HUES48 (cell line): ENCODE results near the gene RBX1.

Source experiments
- H3K27ac ChIP-seq: one replicate; pipeline ENCODE4 v1.7.0; 2013; ENCODE audit warnings: low read depth, low read length, inconsistent platforms
- H3K27me3 ChIP-seq: 2 replicates; pipeline ENCODE4 v1.6.1; 2013; ENCODE audit warnings: mild to moderate bottlenecking, low read length; ENCODE audit not compliant: control insufficient read depth, insufficient read depth
- H3K36me3 ChIP-seq: 2 replicates; pipeline ENCODE4 v1.6.1; 2013; ENCODE audit warnings: low read length; ENCODE audit not compliant: control insufficient read depth, insufficient read depth
- H3K4me1 ChIP-seq: 2 replicates; pipeline ENCODE4 v1.6.1; 2013; ENCODE audit warnings: mild to moderate bottlenecking, low read length; ENCODE audit not compliant: control insufficient read depth, insufficient read depth
- H3K4me3 ChIP-seq: 2 replicates; pipeline ENCODE4 v1.5.1; 2013; ENCODE audit warnings: mild to moderate bottlenecking, low read depth, low read length
- H3K9ac ChIP-seq: 2 replicates; pipeline ENCODE4 v1.6.1; 2013; ENCODE audit warnings: mild to moderate bottlenecking, low read depth, low read length, moderate library complexity
- H3K9me3 ChIP-seq: 2 replicates; pipeline ENCODE4 v1.6.1; 2013; ENCODE audit warnings: low read length; ENCODE audit not compliant: control insufficient read depth, insufficient read depth

Gene RBX1

DNA sequence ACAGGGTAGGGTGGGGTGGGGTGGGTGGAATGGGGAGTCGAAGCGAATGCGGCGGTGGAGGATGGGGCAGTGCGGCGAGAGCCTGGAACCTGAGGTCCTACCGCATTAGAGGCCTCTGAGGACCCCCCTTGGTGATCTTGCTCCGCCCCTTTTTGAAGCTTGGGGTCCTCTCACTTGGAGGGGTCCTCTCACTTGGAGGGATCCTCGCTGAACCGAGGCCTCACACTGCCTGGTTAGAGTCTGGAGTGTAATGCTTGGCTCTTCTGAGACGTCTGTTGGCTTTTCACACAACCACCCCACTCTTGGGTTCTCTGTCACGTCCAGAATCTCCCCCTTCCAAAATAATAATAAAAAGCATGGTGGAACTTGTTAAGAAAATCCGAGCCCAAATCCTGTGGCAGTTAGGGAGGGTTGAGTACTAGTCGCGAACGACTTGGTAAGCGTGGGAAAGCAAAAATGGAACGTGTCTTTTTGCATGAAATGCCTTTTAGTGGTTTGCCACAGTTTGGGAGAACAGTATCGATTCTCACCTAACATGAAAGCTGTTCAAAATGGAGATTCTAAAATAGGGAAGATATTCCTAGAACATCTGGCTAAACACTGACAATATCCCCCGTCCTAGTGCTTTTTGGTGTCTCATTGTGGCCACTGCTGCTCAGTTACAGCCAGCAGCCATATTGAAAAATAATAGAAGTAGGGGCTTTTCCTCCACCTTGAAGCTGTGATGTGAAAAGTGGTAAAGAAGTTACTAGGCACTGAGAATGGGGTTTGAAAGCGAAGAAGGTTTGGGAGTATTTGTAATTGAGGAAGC lies 822 bp downstream of the RBX1 start:
- H3K4me1 ChIP-seq = peaks cover 6% of the 10 kb centered on the region; the same call in 1 of the 2 replicates
- H3K9me3 ChIP-seq = no peaks in the 10 kb centered on the region
- no peaks in the 10 kb centered on the region for H3K27me3 ChIP-seq
- H3K4me3 ChIP-seq = peak overlapping the region; percentile 96
- peak overlapping the region; percentile 71 for H3K9ac ChIP-seq
- peaks cover 32% of the 10 kb centered on the region for H3K36me3 ChIP-seq
- peak overlapping the region; percentile 73 for H3K27ac ChIP-seq

DNA sequence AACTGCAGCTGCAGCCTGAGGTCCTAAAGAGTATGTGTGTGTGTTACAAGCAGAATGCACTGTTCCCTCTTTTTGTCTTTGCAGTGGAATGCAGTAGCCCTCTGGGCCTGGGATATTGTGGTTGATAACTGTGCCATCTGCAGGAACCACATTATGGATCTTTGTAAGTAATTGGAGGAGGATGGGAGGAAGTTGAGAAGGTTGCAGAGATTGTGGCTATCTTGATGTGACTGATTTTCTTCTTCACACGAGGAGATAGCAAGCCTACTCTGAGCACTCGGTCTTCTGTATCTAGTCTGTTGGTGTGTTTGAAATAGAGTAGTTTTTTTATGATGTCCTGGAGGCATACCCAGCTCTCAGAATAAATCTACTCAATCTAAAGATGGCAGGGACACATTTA lies 2.3 kb downstream of the RBX1 start:
- Histone ChIP-seq H3K36me3 (peaks cover 32% of the 10 kb centered on the region), H3K9me3 (no peaks in the 10 kb centered on the region), H3K27me3 (no peaks in the 10 kb centered on the region), H3K27ac (no peak overlapping the region), H3K4me3 (no peak overlapping the region), H3K9ac (no peak overlapping the region), H3K4me1 (peaks cover 6% of the 10 kb centered on the region; the same call in 1 of the 2 replicates)

DNA sequence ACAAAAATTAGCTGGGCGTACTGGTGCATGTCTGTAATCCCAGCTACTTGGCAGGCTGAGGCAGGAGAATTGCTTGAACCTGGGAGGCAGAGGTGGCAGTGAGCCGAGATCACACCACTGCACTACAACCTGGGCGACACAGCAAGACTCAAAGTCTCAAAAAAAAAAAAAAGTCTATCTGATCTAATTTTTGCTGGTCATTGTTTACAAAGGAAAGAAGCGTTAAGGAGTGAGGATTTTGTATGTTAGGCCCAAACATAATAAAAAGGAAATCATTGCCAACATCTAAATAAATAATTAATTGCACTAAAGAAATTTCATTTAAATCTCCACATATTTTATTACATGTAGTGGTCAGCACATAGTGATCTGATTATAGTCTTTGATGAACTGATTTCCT lies 2.9 kb downstream of the RBX1 start:
- Histone ChIP-seq H3K9ac (no peak overlapping the region), H3K27me3 (no peaks in the 10 kb centered on the region), H3K4me1 (peaks cover 6% of the 10 kb centered on the region; the same call in 1 of the 2 replicates), H3K4me3 (no peak overlapping the region), H3K36me3 (peaks cover 34% of the 10 kb centered on the region), H3K9me3 (no peaks in the 10 kb centered on the region), H3K27ac (no peak overlapping the region)

DNA sequence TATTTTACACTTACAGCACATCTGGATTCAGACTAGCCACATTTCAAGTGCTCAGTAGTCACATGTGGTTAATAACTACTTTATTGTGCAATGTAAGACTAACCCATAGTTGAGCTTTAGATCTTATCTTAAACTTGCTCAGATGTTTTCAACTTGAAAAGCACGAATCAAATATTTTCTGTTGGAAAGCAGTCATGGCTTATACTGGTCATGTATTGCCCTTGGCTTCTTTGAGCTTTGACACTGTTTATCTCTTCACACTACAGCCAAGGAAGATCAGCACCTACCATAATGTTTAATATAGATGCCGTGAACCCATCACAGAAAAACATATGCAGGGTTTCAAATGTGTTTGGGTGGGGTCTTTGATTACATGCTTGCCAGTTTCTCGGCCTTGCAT lies 4.4 kb downstream of the RBX1 start:
- Histone ChIP-seq H3K4me3 (no peak overlapping the region), H3K36me3 (peaks cover 37% of the 10 kb centered on the region), H3K4me1 (peaks cover 6% of the 10 kb centered on the region; the same call in 1 of the 2 replicates), H3K27me3 (no peaks in the 10 kb centered on the region), H3K27ac (no peak overlapping the region), H3K9ac (no peak overlapping the region), H3K9me3 (no peaks in the 10 kb centered on the region)

DNA sequence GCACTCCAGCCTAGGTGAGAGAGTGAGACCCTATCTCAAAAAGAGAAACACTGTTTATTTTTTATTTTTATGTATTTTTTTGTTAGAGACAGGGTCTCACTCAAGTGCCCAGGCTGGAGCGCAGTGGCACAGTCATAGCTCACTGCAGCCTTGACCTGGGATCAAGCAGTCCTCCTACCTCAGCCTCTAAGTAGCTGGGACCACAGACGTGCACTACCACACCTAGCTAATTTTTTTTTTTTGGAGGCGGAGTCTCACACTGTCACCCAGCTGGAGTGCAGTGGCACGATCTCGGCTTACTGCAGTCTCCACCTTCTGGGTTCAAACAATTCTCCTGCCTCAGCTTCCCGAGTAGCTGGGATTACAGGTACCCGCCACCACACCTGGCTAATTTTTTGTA lies 6.4 kb downstream of the RBX1 start:
- Histone ChIP-seq H3K9me3 (no peaks in the 10 kb centered on the region), H3K4me1 (peaks cover 2% of the 10 kb centered on the region; the same call in 1 of the 2 replicates), H3K27me3 (no peaks in the 10 kb centered on the region), H3K36me3 (peaks cover 43% of the 10 kb centered on the region), H3K9ac (no peak overlapping the region), H3K27ac (no peak overlapping the region), H3K4me3 (no peak overlapping the region)

DNA sequence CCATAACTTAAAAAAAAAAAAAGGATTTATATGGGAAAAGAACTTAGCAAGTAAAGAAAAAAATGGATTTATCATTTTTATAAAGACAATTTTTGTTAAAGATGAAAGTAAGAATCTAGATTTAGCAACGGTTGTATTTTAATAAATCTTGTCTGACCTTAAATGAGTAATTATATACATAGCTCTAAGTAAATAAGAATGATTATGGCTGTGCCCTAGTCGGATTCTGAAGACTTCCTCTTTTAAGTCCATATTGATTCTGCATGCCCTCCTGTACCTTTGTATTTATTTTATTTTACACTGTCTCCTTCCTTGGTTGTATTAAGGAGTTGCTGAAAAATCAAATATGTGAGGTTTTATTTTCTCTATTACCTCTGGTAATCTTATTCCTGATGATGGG lies 7.1 kb downstream of the RBX1 start:
- Histone ChIP-seq H3K4me3 (no peak overlapping the region), H3K9me3 (no peaks in the 10 kb centered on the region), H3K27me3 (no peaks in the 10 kb centered on the region), H3K4me1 (no peaks in the 10 kb centered on the region), H3K9ac (no peak overlapping the region), H3K36me3 (peaks cover 46% of the 10 kb centered on the region), H3K27ac (no peak overlapping the region)

DNA sequence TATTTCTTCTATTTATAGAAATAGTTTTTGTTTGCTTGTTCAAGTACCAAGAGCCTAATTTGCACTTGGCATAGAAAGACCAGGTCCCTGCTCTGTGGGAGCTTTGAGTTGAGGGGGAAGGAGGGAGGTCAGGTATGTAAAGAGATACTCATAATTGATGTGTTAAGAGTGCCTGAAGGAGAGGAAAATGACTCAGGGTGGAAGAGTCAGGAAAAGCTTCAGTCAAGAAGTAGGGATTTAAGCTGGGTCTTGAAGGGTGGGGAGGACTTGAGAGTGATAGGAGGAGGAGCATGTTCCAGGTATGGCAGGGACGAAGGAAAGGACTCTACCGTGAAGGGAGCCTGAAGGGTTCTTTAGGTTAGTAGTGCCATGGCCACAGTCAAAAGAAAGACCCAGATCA lies 9.0 kb downstream of the RBX1 start:
- Histone ChIP-seq H3K9me3 (no peaks in the 10 kb centered on the region), H3K4me3 (no peak overlapping the region), H3K27me3 (no peaks in the 10 kb centered on the region), H3K36me3 (peaks cover 43% of the 10 kb centered on the region), H3K27ac (no peak overlapping the region), H3K4me1 (no peaks in the 10 kb centered on the region), H3K9ac (no peak overlapping the region)

DNA sequence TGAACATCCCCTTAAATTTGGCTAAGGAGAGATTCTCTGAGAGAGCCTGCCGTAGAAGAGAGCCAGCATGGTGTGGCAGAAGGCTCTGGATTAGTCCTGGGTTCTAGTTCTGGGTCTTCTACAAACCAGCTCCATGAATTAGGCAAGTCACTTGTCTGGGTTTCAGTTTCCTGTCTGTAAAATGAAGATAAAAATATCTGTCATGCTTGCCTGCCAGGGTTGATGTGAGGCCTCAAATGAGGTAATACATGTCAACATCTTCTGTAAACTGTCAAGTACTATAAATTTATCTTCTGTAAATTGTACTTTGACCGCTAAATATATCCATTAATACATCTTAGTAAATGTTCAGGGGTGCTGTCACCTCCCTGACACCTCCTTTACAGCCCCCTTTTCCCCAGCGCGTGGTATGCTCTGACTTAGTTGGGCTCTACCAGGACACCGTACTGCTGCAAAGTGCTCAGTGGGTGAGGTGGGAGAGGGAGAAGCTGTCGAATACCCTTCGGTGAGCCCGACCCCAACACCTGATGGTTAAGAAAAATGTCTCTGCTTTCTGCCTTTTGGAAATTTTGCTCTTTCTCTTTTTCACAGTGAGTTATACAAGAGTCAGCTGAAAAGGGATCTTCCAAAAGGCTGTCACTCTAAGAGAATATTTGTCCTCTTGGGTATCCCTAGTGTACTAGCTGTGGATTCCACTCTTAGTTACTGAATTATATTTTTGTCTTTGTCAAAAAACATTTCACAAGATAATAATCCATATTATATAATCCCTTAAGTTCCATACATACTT lies 15.0 kb downstream of the RBX1 start:
- H3K4me3 ChIP-seq = no peak overlapping the region

DNA sequence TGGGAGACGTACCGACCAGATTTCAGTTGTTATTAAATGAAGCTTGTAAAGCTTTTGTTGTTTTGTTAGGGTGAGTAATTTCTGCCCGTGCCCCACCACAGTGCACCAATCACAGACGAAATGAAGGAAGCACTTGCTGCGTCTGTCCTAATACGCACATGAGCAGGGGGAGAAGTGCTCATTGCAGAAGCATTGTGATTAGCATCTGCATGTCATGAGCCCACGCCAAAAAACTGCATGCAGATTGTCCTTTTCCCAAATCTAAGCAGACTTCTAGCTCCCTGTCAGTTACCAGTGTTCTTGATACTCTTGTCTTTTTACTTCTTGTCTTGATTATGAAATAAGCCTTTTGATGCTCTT lies 15.5 kb downstream of the RBX1 start:
- Histone ChIP-seq H3K9ac (no peak overlapping the region), H3K4me1 (no peaks in the 10 kb centered on the region), H3K9me3 (no peaks in the 10 kb centered on the region), H3K4me3 (no peak overlapping the region), H3K27me3 (no peaks in the 10 kb centered on the region), H3K36me3 (peaks cover 76% of the 10 kb centered on the region), H3K27ac (no peak overlapping the region)

More for the DNA sequence above, 15.0 kb downstream of the RBX1 start:
- no peaks in the 10 kb centered on the region for H3K4me1 ChIP-seq
- no peaks in the 10 kb centered on the region for H3K27me3 ChIP-seq
- no peak overlapping the region for H3K27ac ChIP-seq
- peaks cover 74% of the 10 kb centered on the region for H3K36me3 ChIP-seq
- no peak overlapping the region for H3K9ac ChIP-seq
- no peaks in the 10 kb centered on the region for H3K9me3 ChIP-seq

DNA sequence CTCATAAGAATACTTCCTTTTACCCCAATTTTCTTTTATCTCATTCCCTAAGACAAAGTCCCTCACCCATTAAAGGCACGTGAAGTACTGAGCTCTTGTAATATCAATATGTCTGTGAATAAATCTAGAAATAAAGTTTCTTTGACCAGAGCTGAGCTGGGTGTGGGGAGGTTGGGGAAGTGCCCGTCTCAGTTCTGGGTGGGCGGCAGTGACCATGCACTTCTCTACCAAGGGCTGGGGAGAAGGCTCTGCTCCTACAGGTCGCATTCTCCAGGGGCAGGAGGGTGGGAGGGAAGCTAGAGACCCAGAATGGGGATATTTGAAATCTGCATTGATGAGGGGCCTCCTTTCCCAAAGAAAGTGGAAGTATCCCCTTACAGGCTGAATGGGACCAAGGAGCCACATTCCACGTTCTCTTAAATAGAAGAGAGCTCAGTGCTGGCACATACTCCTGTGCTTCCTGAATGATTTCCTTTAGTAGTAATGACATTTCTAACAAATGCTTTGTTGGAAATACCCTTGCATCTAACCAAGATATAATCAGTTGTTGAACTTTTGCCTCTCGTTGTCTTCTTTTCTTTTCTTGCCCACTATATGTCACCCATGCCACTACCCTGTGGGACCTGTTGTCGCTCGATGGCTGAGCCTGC lies 16.1 kb downstream of the RBX1 start:
- H3K27ac ChIP-seq = no peak overlapping the region
- H3K4me1 ChIP-seq = no peaks in the 10 kb centered on the region
- no peak overlapping the region for H3K9ac ChIP-seq
- no peaks in the 10 kb centered on the region for H3K27me3 ChIP-seq
- H3K9me3 ChIP-seq = no peaks in the 10 kb centered on the region
- no peak overlapping the region for H3K4me3 ChIP-seq
- H3K36me3 ChIP-seq = peaks cover 75% of the 10 kb centered on the region

DNA sequence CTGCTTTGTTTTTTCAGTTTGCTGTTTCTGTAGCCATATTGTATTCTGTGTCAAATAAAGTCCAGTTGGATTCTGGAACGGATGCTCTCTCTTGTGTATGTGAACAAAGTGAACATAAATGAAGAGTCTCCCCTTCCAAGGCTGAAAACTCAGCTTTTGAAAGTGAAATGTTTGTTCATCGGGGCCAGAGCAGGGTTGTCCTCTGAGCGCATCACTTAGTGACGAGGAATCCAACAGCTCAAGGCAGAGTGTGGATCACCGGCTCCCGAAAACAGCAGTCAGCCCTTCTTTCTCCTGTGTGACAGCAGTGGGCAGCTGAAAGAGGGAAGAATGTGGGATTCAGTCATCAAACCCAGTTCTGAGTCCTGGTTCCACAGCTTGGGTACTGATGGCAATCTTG lies 21.4 kb downstream of the RBX1 start:
- H3K4me3 ChIP-seq = no peak overlapping the region
- H3K36me3 ChIP-seq = peaks cover 42% of the 10 kb centered on the region
- H3K27me3 ChIP-seq = no peaks in the 10 kb centered on the region
- H3K4me1 ChIP-seq = no peaks in the 10 kb centered on the region
- no peak overlapping the region for H3K27ac ChIP-seq
- no peaks in the 10 kb centered on the region for H3K9me3 ChIP-seq
- H3K9ac ChIP-seq = no peak overlapping the region
